ENCODE data around the gene BMPR1A. TPM values are rescaled to one million over a fixed set of nuclear protein-coding genes. Genes with fewer than 3 reads are reported as not detected.

The BMPR1A gene
- total and polyA plus RNA-seq, 9 of the 15 experiments (the other 6 are each of a cell fraction or from before 2014, with no cell fraction given) = 1.6 to 17.5 (median 9.1) TPM

- intact Hi-C loops (cut with micrococcal nuclease) = no loop called here
- no peaks in the 10 kb centered on the region for H4K20me1 ChIP-seq (replicated peaks; ENCODE audit: control insufficient read depth, insufficient read depth, low read length)
- H3K27me3 ChIP-seq (ENCODE audit: control insufficient read depth in 2 of 2, insufficient read depth in 2 of 2, low read length in 2 of 2) = no peaks in the 10 kb centered on the region
- no peaks in the 10 kb centered on the region for H3K36me3 ChIP-seq (ENCODE audit: control insufficient read depth, insufficient read depth, low read length)
- no peak for FAIRE-seq
- in situ Hi-C loops (cut with MboI) = no loop called here
- ATAC-seq = no peak
- H3K9me1 ChIP-seq (ENCODE audit: control insufficient read depth, insufficient read depth, low read length) = no peaks in the 10 kb centered on the region
- ChIA-PET POLR2A (no interaction called here), CTCF (ENCODE audit: low intra/inter-chr PET ratio) (no interaction called here)
- no peaks in the 10 kb centered on the region for H3K79me2 ChIP-seq (ENCODE audit: control insufficient read depth, insufficient read depth, low read length)
- no peak overlapping the region for H3K9ac ChIP-seq (ENCODE audit: insufficient read depth in 1 of 2, low read depth in 2 of 2, low read length in 2 of 2)
- H2AFZ ChIP-seq (ENCODE audit: low read depth, low read length) = no peak overlapping the region
- no peak for TF ChIP-seq FOS (IDR thresholded peaks at IDR 0.05; ENCODE audit: extremely low read depth, insufficient read length)
- no peak for TF ChIP-seq PATZ1 (CRISPR knock-in tag; IDR thresholded peaks at IDR 0.05; ENCODE audit: borderline replicate concordance)
- peak; percentile 53; the same call in 1 of the 2 replicates for TF ChIP-seq NFIC (IDR thresholded peaks at IDR 0.05)
- TF ChIP-seq KAT2B (IDR thresholded peaks at IDR 0.05; ENCODE audit: low read depth, low read length) = no peak
- no peak for TF ChIP-seq TCFL5 (CRISPR knock-in tag; conservative IDR thresholded peaks at IDR 0.05)
- 82% methylated on average over 6 of the region's 6 CpGs for WGBS (ENCODE audit: insufficient coverage, low coverage, missing lambda C conversion rate)
- H3K4me1 ChIP-seq (replicated peaks in 1 of 2; ENCODE audit: control insufficient read depth in 2 of 2, insufficient read depth in 2 of 2, low read length in 2 of 2) = no peaks in the 10 kb centered on the region; a peak in 1 of 5 replicates
- H3K4me2 ChIP-seq (ENCODE audit: insufficient read depth, low read length) = no peak overlapping the region
- DNase-seq (ENCODE audit: extremely low read depth in 1 of 4, low spot score in 3 of 4) = no peak
- no peak overlapping the region for H3K4me3 ChIP-seq
- BruUV-seq (replicated peaks) = no TSS peak
- no peaks in the 10 kb centered on the region for H3K9me3 ChIP-seq (replicated peaks; ENCODE audit: control insufficient read depth, insufficient read depth, low read depth, low read length)
- H3K27ac ChIP-seq (ENCODE audit: extremely low read depth, low read depth, low read length) = no peak overlapping the region
Measured at GRCh38 chr10:86868353-86868752, 111.9 kb downstream of the BMPR1A start.

Measured in K562 (cell line).